Fibroblast of pulmonary artery (primary cell): ENCODE results near the gene VSIG1.

ENCODE experiments used
- DNase-seq: peaks from one replicate; pipeline ENCODE4 v3.0.0-alpha.2; 2010; ENCODE audit warnings: low read depth
- H3K4me3 ChIP-seq: replicated peaks from 2 replicates; pipeline ENCODE4 v1.5.1; 2011; ENCODE audit warnings: low read depth, mild to moderate bottlenecking, control low read depth, low read length, moderate library complexity
- CTCF ChIP-seq: IDR thresholded peaks from 2 replicates; pipeline ENCODE4 v1.5.1; 2011; ENCODE audit warnings: mild to moderate bottlenecking, control low read depth, low read length, inconsistent platforms; ENCODE audit errors: missing control alignments

The VSIG1 gene

GRCh38 chrX:108081110-108081509 lies 36.2 kb downstream of the VSIG1 start:
- no peak for DNase-seq
- H3K4me3 ChIP-seq: no peak overlapping the region
- TF ChIP-seq CTCF: no peak

- no peak for TF ChIP-seq CTCF
- DNase-seq: no peak
Observed at GRCh38 chrX:108087792-108088191, 42.9 kb downstream of the VSIG1 start.

GRCh38 chrX:108088511-108088910 lies 43.6 kb downstream of the VSIG1 start:
- TF ChIP-seq CTCF: no peak
- no peak for DNase-seq
- H3K4me3 ChIP-seq: no peak overlapping the region

More at GRCh38 chrX:108087792-108088191, 42.9 kb downstream of the VSIG1 start:
- no peak overlapping the region for H3K4me3 ChIP-seq

- DNase-seq: peak; percentile 45
- H3K4me3 ChIP-seq: peak overlapping the region; percentile 79
- TF ChIP-seq CTCF: no peak
Observed at GRCh38 chrX:108090491-108091263, 45.8 kb downstream of the VSIG1 start.

- TF ChIP-seq CTCF: no peak
- peak within 1 kb of the TSS; percentile 79 for H3K4me3 ChIP-seq
Observed at GRCh38 chrX:108091264-108091877, 46.5 kb downstream of the VSIG1 start, which contains the start of the genes ATG4A and PSMD10. Gene ATG4A, plus strand, starts transcription at chrX:108091778. Its CDS starts 49 bp downstream, at chrX:108091827. Gene PSMD10, minus strand, starts transcription at chrX:108091542. Its CDS starts 22 bp downstream, at chrX:108091520.

GRCh38 chrX:108091878-108092291 lies 47.0 kb downstream of the VSIG1 start:
- H3K4me3 ChIP-seq: peak overlapping the region; percentile 79
- TF ChIP-seq CTCF: no peak
- DNase-seq: no peak

More at GRCh38 chrX:108091264-108091877, 46.5 kb downstream of the VSIG1 start, which contains the start of the genes ATG4A and PSMD10:
- peak; percentile 96 for DNase-seq

- H3K4me3 ChIP-seq: no peak overlapping the region
- DNase-seq: no peak
- no peak for TF ChIP-seq CTCF
Observed at GRCh38 chrX:108097380-108097779, 52.5 kb downstream of the VSIG1 start.
